GM12878 (cell line): ENCODE measurements around the gene ITPR3. TPM values are rescaled to one million over a fixed set of nuclear protein-coding genes. Genes with fewer than 3 reads are reported as not detected.

Experiments used
- ATAC-seq: fragments of 200-7000 bp; cut with Tn5 transposase; 3 replicates; pipeline ENCODE4 v1.9.1; 2020; ENCODE audit warnings: mild to moderate bottlenecking, moderate library complexity
- BruUV-seq: library from RNA; stranded (reverse); fragments of 400-500 nt; replicated peaks from 2 replicates; lab custom pipeline; 2021; lab: Mats Ljungman, UMichigan
- CTCF ChIA-PET: fragments of 300-600 bp; sonication (Branson Sonifier 250); formaldehyde crosslinking; extraction: SDS; loops from one replicate; lab custom pipeline; 2021; ENCODE audit warnings: inconsistent platforms; lab: Yijun Ruan, JAX
- POLR2A ChIA-PET: fragments of 350-600 bp; formaldehyde crosslinking; extraction: SDS; loops from one replicate; lab custom pipeline; 2021; ENCODE audit warnings: inconsistent platforms; lab: Charles Lee
- RAD21 ChIA-PET: fragments of 300-600 bp; sonication (Branson Sonifier 250); formaldehyde crosslinking; loops from one replicate; lab custom pipeline; 2023; ENCODE audit warnings: antibody characterized with exemption; ENCODE audit not compliant: unreplicated experiment; lab: Charles Lee
- SMC1A ChIA-PET: fragments of 300-600 bp; sonication (Branson Sonifier 250); formaldehyde crosslinking; loops from one replicate; lab custom pipeline; 2023; ENCODE audit not compliant: unreplicated experiment, uncharacterized antibody; lab: Charles Lee
- DNase-seq: peaks from one replicate; pipeline ENCODE4 v3.0.0-alpha.2; 2011; ENCODE audit warnings: low read depth, low spot score
- FAIRE-seq: peaks from 3 replicates; lab custom pipeline; 2011; peaks lifted over from hg19 to GRCh38; lab: Jason Lieb, UNC
- H2AFZ ChIP-seq: 2 replicates; pipeline ENCODE4 v1.6.0; 2011; ENCODE audit warnings: low read depth, low read length, control low read depth; ENCODE audit not compliant: control insufficient read depth
- H3K27ac ChIP-seq: 2 replicates; pipeline ENCODE4 v1.5.1; 2011; ENCODE audit warnings: control low read depth; ENCODE audit not compliant: control insufficient read depth, insufficient read depth
- H3K27me3 ChIP-seq, 2 experiments: replicated peaks in 1 of 2; 2 replicates each; pipeline versions ENCODE4 v1.6.0 to v1.6.1; 2011; ENCODE audit warnings: low read length in 1 of 2; ENCODE audit not compliant: control insufficient read depth in 2 of 2, insufficient read depth in 2 of 2
- H3K36me3 ChIP-seq, 2 experiments: 2 replicates each; pipeline ENCODE4 v1.5.1; 2011; ENCODE audit warnings: low read length in 1 of 2; ENCODE audit not compliant: control insufficient read depth in 2 of 2, insufficient read depth in 2 of 2
- H3K4me1 ChIP-seq: 2 replicates; pipeline ENCODE4 v1.6.1; 2011; ENCODE audit warnings: mild to moderate bottlenecking, low read length, moderate library complexity, mixed read lengths; ENCODE audit not compliant: control insufficient read depth, insufficient read depth
- H3K4me2 ChIP-seq: 2 replicates; pipeline ENCODE4 v1.6.0; 2011; ENCODE audit warnings: control low read depth; ENCODE audit not compliant: control insufficient read depth, insufficient read depth
- H3K4me3 ChIP-seq: fragments of 200-600 bp; sonication (generic); 2 replicates; pipeline ENCODE4 v1.5.1; 2016
- H3K79me2 ChIP-seq: 2 replicates; pipeline ENCODE4 v1.6.0; 2011; ENCODE audit warnings: low read length; ENCODE audit not compliant: control insufficient read depth, insufficient read depth
- H3K9ac ChIP-seq: 2 replicates; pipeline ENCODE4 v1.8.0; 2011; ENCODE audit warnings: low read length, control low read depth, mixed read lengths; ENCODE audit not compliant: control insufficient read depth, insufficient read depth
- H3K9me3 ChIP-seq: replicated peaks from 3 replicates; pipeline ENCODE4 v1.5.1; 2011; ENCODE audit warnings: mild to moderate bottlenecking, low read length; ENCODE audit not compliant: control insufficient read depth, insufficient read depth
- H4K20me1 ChIP-seq: 2 replicates; pipeline ENCODE4 v1.6.0; 2011; ENCODE audit not compliant: control insufficient read depth, insufficient read depth
- EZH2 ChIP-seq: IDR thresholded peaks from 2 replicates; pipeline ENCODE4 v1.6.1; 2012; ENCODE audit warnings: low read depth, mild to moderate bottlenecking, control low read depth, inconsistent platforms, low read length, borderline replicate concordance; ENCODE audit not compliant: control insufficient read depth
- HSF1 ChIP-seq: fragments of 150-350 bp; IDR thresholded peaks from 2 replicates; pipeline ENCODE4 v1.6.1; 2014; ENCODE audit warnings: mild to moderate bottlenecking, low read depth, low read length
- IKZF2 ChIP-seq, 2 experiments: fragments of 450-650 bp; IDR thresholded peaks; 2 replicates each; pipeline ENCODE4 v1.6.1; 2017; ENCODE audit warnings: mild to moderate bottlenecking in 2 of 2, moderate library complexity in 2 of 2
- POLR2A ChIP-seq: IDR thresholded peaks from 2 replicates; pipeline ENCODE4 v1.6.1; 2011; ENCODE audit warnings: low read depth, mild to moderate bottlenecking, low read length
- SMAD5 ChIP-seq: IDR thresholded peaks from 2 replicates; pipeline ENCODE4 v1.6.1; 2016; ENCODE audit warnings: antibody characterized with exemption, low read depth
- WGBS: methylation state at CpG from one replicate; pipeline ENCODE4 v1.1.6; 2016; ENCODE audit warnings: low lambda C conversion rate; ENCODE audit not compliant: insufficient replicate concordance, insufficient coverage; ENCODE audit errors: missing lambda C conversion rate; 5-methylcytosine and 5-hydroxymethylcytosine counted together
- in situ Hi-C: fragments of 300-500 bp; cut with MboI; formaldehyde crosslinking; loops from 9 replicates; pipeline ENCODE4 v1.14.3; 2018; ENCODE audit warnings: mixed read lengths
- intact Hi-C: fragments of 100-400 bp; cut with micrococcal nuclease; formaldehyde crosslinking; loops from one replicate; pipeline ENCODE4 v1.14.2; 2022; ENCODE audit not compliant: unreplicated experiment
- polyA plus RNA-seq, 11 experiments: library from polyadenylated mRNA; depleted of rRNA in 4 of 11; unstranded in 6 of 11; stranded (reverse) in 5 of 11; fragments of >200 nt; fragmentation: Nextera tagmentation in 4 of 11; fragmentation: Illumina TruSeq in 1 of 11; extraction: Ambion mirVana in 4 of 11; extraction: Trizol in 1 of 11; gene quantifications; 1 replicate in 1 of 11; 2 replicates in 10 of 11; pipeline versions ENCODE4 v1.2.1 to v1.2.3, GENCODE V29; 2011 to 2016; ENCODE audit warnings: inconsistent platforms in 2 of 11, missing spikeins in 2 of 11, low read depth in 1 of 11
- total RNA-seq, 4 experiments: library from RNA; depleted of rRNA in 3 of 4; stranded (reverse); fragments of >200 nt in 3 of 4; fragmentation: Illumina TruSeq in 1 of 4; extraction: Trizol in 1 of 4; gene quantifications; 2 replicates each; pipeline versions ENCODE4 v1.2.1 to v1.2.3, GENCODE V29; 2013 to 2021

Gene ITPR3
- total and polyA plus RNA-seq, 10 of the 15 experiments (the other 5 are each of a cell fraction or from before 2014, with no cell fraction given), result 0.32 to 34.0 (median 11.9) TPM

GRCh38 chr6:33716379-33716778, 95.3 kb downstream of the ITPR3 start:
- 82% methylated on average over 7 of the region's 7 CpGs for WGBS

More at GRCh38 chr6:33716379-33716778, 95.3 kb downstream of the ITPR3 start:
- no peak overlapping the region for H3K9ac ChIP-seq
- ChIA-PET SMC1A (interaction anchor here (0.6 to 1.0 kb wide), 2 partner anchors 96 to 352 kb away, joined by 3 read pairs; no protein-coding TSS in a partner anchor), CTCF (interaction anchor here (0.9 to 1.9 kb wide), 2 partner anchors 16 to 55 kb away, joined by 4 to 11 read pairs; no protein-coding TSS in a partner anchor), RAD21 (no interaction called here), POLR2A (no interaction called here)
- no TSS peak for BruUV-seq
- ATAC-seq, result no peak
- in situ Hi-C loops (no loop called here), intact Hi-C loops (no loop called here)
- no peak overlapping the region for H3K4me3 ChIP-seq
- no peaks in the 10 kb centered on the region for H3K27me3 ChIP-seq
- TF ChIP-seq SMAD5, result no peak
- TF ChIP-seq POLR2A, result no peak
- no peak for TF ChIP-seq EZH2
- no peak for TF ChIP-seq HSF1
- no peak for TF ChIP-seq IKZF2 (IDR thresholded peaks at IDR 0.05)
- H4K20me1 ChIP-seq, result no peaks in the 10 kb centered on the region
- no peak overlapping the region for H2AFZ ChIP-seq
- no peak overlapping the region for H3K27ac ChIP-seq
- H3K36me3 ChIP-seq, result no peaks in the 10 kb centered on the region; a peak in 1 of 4 replicates
- no peaks in the 10 kb centered on the region for H3K9me3 ChIP-seq
- no peak for DNase-seq
- H3K79me2 ChIP-seq, result no peaks in the 10 kb centered on the region; the same call in 1 of the 2 replicates
- H3K4me2 ChIP-seq, result no peak overlapping the region
- FAIRE-seq, result no peak
- peaks cover 13% of the 10 kb centered on the region for H3K4me1 ChIP-seq
